ENCODE measurements around the gene PXDC1.

Gene PXDC1

GRCh38 chr6:3735029-3735605 is 16.4 kb downstream of the PXDC1 start:
- H3K27ac ChIP-seq = no peak overlapping the region
- TF ChIP-seq ZFX (IDR thresholded peaks at IDR 0.05; ENCODE audit: borderline replicate concordance) (no peak), CTCF (IDR thresholded peaks at IDR 0.05) (no peak)

- TF ChIP-seq ZFX (IDR thresholded peaks at IDR 0.05; ENCODE audit: borderline replicate concordance) = no peak
- no peak for TF ChIP-seq CTCF (IDR thresholded peaks at IDR 0.05)
- no peak overlapping the region for H3K27ac ChIP-seq
Observed at GRCh38 chr6:3734023-3734422, 17.5 kb downstream of the PXDC1 start.

GRCh38 chr6:3733321-3733925 is 18.1 kb downstream of the PXDC1 start:
- TF ChIP-seq CTCF (IDR thresholded peaks at IDR 0.05) = no peak
- TF ChIP-seq ZFX (IDR thresholded peaks at IDR 0.05; ENCODE audit: borderline replicate concordance) = no peak
- H3K27ac ChIP-seq = no peak overlapping the region

GRCh38 chr6:3732345-3733141 is 19.0 kb downstream of the PXDC1 start:
- H3K27ac ChIP-seq = no peak overlapping the region
- peak; percentile 96 for TF ChIP-seq CTCF (IDR thresholded peaks at IDR 0.05)
- TF ChIP-seq ZFX (IDR thresholded peaks at IDR 0.05; ENCODE audit: borderline replicate concordance) = no peak

GRCh38 chr6:3731700-3732099 is 19.8 kb downstream of the PXDC1 start:
- no peak overlapping the region for H3K27ac ChIP-seq
- TF ChIP-seq CTCF (IDR thresholded peaks at IDR 0.05) (no peak), ZFX (IDR thresholded peaks at IDR 0.05; ENCODE audit: borderline replicate concordance) (no peak)

- TF ChIP-seq CTCF (IDR thresholded peaks at IDR 0.05) (no peak), ZFX (IDR thresholded peaks at IDR 0.05; ENCODE audit: borderline replicate concordance) (no peak)
- no peak overlapping the region for H3K27ac ChIP-seq
Observed at GRCh38 chr6:3729603-3730344, 21.7 kb downstream of the PXDC1 start.
